Measurements from ENCODE around the gene CPB1. TPM values are rescaled to one million over a fixed set of nuclear protein-coding genes. Genes with fewer than 3 reads are reported as not detected.

The CPB1 gene
- total and polyA plus RNA-seq, 10 donors: 0.43 to 58.4 (median 16.6) TPM

GRCh38 chr3:148903022-148903442 lies 75.4 kb downstream of the CPB1 start:
- intact Hi-C loops (cut with DNase I; ENCODE audit: low total_unique reads): no loop called here
- Histone ChIP-seq H3K9me3 (no peaks in the 10 kb centered on the region), H3K4me1 (no peaks in the 10 kb centered on the region), H3K36me3 (no peaks in the 10 kb centered on the region), H3K27ac (no peak overlapping the region), H3K27me3 (replicated peaks in 1 of 7) (peaks cover 0 to 11% (median 0%) of the 10 kb centered on the region in 7 donors), H3K4me3 (no peak overlapping the region)
- WGBS, 5 donors: 81 to 92% (median 88%) methylated on average over 2 of the region's 2 CpGs
- no peak for DNase-seq
- TF ChIP-seq CTCF (IDR thresholded peaks at IDR 0.05 in 8 of 11, conservative IDR thresholded peaks at IDR 0.05 in 3 of 11): no peak
- no peak for TF ChIP-seq POLR2AphosphoS5 (IDR thresholded peaks at IDR 0.05)
- TF ChIP-seq POLR2A (IDR thresholded peaks at IDR 0.05): no peak

GRCh38 chr3:148903941-148904340 lies 76.3 kb downstream of the CPB1 start:
- H3K27ac ChIP-seq: no peak overlapping the region
- no peak for DNase-seq
- no peak for TF ChIP-seq POLR2A (IDR thresholded peaks at IDR 0.05)
- TF ChIP-seq POLR2AphosphoS5 (IDR thresholded peaks at IDR 0.05): no peak
- no peak for TF ChIP-seq CTCF (IDR thresholded peaks at IDR 0.05 in 8 of 11, conservative IDR thresholded peaks at IDR 0.05 in 3 of 11)
- no peaks in the 10 kb centered on the region for H3K9me3 ChIP-seq
- H3K36me3 ChIP-seq: no peaks in the 10 kb centered on the region
- no peaks in the 10 kb centered on the region for H3K4me1 ChIP-seq
- intact Hi-C loops (cut with DNase I; ENCODE audit: low total_unique reads): no loop called here
- H3K27me3 ChIP-seq (replicated peaks in 1 of 7): peaks cover 0 to 17% (median 0%) of the 10 kb centered on the region in 7 donors
- H3K4me3 ChIP-seq: no peak overlapping the region

GRCh38 chr3:148906667-148907066 lies 79.1 kb downstream of the CPB1 start:
- Histone ChIP-seq H3K36me3 (no peaks in the 10 kb centered on the region), H3K4me3 (no peak overlapping the region), H3K9me3 (no peaks in the 10 kb centered on the region), H3K27me3 (replicated peaks in 1 of 7) (peaks cover 0 to 21% (median 0%) of the 10 kb centered on the region in 7 donors), H3K4me1 (no peaks in the 10 kb centered on the region), H3K27ac (no peak overlapping the region)
- DNase-seq: no peak
- intact Hi-C loops (cut with DNase I; ENCODE audit: low total_unique reads): no loop called here
- WGBS, 5 donors: 76 to 91% (median 84%) methylated on average over 2 of the region's 2 CpGs
- TF ChIP-seq POLR2A (IDR thresholded peaks at IDR 0.05) (no peak), CTCF (IDR thresholded peaks at IDR 0.05 in 8 of 11, conservative IDR thresholded peaks at IDR 0.05 in 3 of 11) (no peak), POLR2AphosphoS5 (IDR thresholded peaks at IDR 0.05) (no peak)

Other genes with a start within 250 kb of the CPB1 start
- gene AGTR1, start 129.9 kb upstream of the CPB1 start, total RNA-seq: 10 to 100 TPM in 3 of 7 donors, 1 to 10 TPM in 4; 4.3 to 24.7 (median 5.5) TPM
- 1 to 10 TPM in 1 of 3 donors, under 1 TPM in 2; 0.43 to 1.5 (median 0.99) TPM for gene AGTR1, start 129.9 kb upstream of the CPB1 start, polyA plus RNA-seq
- 1 to 10 TPM in 2 of 7 donors, under 1 TPM in 3, not detected in 2; 0.25 to 5.6 (median 0.77) TPM for gene CPA3, start 37.5 kb downstream of the CPB1 start, total RNA-seq
- under 1 TPM in 2 of 3 donors, not detected in 1; 0.06 TPM for gene CPA3, start 37.5 kb downstream of the CPB1 start, polyA plus RNA-seq
- gene GYG1, start 163.7 kb downstream of the CPB1 start, total RNA-seq: 100 to 1,000 TPM in 2 of 7 donors, 10 to 100 TPM in 5; 50.8 to 117 (median 58.3) TPM
- 10 to 100 TPM; 21.4 to 49.7 (median 28.5) TPM for gene GYG1, start 163.7 kb downstream of the CPB1 start, polyA plus RNA-seq

All from spleen (tissue), 11 donors.